ENCODE results near the gene MYO5B.

- TF ChIP-seq CTCF (conservative IDR thresholded peaks at IDR 0.05; ENCODE audit: low read length) (no peak), EZH2phosphoT487 (IDR thresholded peaks at IDR 0.05; ENCODE audit: borderline replicate concordance, low read depth, low read length) (no peak)
Measured at GRCh38 chr18:49804096-49804495, 390.9 kb downstream of the MYO5B start.
